ENCODE results near the gene ASF1B.

Gene ASF1B

GRCh38 chr19:14106840-14107239 lies 29.5 kb downstream of the ASF1B start:
- DNase-seq, result no peak

GRCh38 chr19:14105680-14106079 lies 30.7 kb downstream of the ASF1B start:
- DNase-seq, result no peak

DNA sequence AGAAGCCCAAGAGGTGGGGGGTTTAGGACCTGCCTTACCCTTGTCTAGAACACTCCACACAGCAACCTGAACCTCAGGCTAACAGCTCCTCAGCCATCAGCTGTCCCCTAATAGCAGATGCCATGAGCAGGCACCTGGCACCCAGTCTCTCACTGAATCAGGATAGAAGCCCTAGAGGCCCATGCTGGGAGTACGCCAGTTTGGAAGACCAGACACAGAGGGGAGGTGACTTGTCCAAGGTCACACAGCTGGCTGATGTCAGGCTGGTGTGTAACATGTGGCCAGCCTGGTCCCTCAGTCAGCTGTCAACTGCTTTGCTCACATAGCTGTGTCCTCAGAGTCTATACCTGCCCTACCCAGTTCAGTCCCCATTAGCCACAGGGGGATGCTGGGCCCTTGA lies 33.1 kb downstream of the ASF1B start:
- no peak for DNase-seq

DNA sequence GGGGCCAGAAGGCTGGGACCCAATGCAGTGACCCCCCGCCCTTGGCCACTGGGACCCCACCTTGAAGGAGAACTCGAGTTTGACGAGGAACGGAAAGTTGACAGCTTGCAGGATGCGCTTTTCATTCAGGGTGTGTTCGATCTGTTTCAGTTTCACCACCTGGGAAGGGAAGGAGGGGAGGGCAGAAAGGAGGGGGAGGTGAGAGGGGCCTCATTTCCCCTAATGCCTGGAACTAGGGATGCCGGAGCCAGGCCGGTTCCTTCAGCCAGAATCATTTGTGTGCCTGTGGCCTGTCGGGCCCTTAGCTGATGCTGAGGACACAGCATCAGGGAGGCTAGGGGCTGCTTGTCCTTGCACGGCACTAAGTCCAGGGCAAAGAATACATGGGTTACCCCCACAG lies 33.6 kb downstream of the ASF1B start:
- DNase-seq, result no peak

- DNase-seq, result no peak
Observed at GRCh38 chr19:14102102-14102696, 34.2 kb downstream of the ASF1B start.

GRCh38 chr19:14101003-14101545 lies 35.3 kb downstream of the ASF1B start:
- no peak for DNase-seq

DNA sequence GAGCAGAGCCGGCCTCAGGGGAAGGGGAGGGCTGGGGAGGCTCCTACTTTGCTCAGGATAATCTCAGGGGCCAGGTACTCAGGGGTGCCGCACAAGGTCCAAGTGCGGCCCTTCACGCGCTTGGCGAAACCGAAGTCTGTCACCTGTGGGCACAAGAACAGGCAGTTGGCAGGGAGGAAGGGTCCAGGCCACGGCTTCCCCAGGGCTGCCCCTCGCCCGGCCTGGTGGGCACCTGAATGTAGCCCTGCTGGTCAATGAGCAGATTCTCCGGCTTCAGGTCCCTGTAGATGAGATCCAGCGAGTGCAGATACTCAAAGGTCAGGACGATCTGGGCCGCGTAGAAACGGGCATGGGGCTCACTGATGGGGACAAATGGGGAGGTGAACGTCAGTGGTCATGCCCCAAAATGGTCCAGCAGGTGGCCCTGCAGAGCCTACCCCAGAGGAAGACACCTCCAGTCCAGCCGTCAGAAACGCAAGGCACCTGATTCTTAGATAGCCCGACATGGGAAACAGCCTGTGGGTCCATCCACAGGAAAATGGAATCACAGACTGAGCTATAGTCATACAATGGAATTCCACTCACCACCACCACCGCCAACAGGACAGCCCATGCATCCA lies 38.7 kb downstream of the ASF1B start:
- DNase-seq, result no peak

DNA sequence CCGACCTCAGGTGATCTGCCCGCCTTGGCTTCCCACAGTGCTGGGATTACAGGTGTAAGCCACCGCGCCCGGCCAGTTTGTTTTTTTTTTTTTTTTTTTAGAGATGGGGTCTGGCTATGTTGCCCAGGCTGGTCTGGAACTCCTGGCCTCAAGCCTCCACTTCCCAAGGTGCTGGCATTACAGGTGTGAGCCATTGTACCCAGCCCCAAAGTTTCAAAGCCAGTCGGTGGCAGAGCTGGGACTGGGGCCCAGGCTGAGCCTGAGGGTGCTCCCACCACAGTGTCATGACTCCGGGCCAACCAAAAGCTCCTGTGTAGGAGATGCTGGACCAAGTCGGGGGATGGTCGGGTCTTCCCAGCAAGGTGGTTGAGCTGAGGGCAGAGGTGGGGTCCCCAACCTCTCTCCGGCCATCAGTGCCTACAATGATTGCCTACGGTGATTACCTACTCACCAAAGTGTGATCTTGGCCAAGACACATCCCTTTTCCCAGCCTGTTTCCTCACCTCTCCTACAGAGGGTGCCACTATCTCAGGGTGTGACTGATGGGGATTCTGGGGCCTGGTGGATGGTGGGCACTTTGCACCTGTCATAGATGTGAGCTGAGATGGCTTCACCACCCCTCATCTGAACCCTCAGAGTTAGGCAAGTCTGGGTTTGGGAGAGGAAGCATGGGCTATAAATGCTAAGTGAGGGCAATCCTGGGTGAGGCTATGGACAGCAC lies 40.0 kb downstream of the ASF1B start:
- no peak for DNase-seq

- DNase-seq, result no peak
Observed at GRCh38 chr19:14094854-14095253, 41.5 kb downstream of the ASF1B start.

DNA sequence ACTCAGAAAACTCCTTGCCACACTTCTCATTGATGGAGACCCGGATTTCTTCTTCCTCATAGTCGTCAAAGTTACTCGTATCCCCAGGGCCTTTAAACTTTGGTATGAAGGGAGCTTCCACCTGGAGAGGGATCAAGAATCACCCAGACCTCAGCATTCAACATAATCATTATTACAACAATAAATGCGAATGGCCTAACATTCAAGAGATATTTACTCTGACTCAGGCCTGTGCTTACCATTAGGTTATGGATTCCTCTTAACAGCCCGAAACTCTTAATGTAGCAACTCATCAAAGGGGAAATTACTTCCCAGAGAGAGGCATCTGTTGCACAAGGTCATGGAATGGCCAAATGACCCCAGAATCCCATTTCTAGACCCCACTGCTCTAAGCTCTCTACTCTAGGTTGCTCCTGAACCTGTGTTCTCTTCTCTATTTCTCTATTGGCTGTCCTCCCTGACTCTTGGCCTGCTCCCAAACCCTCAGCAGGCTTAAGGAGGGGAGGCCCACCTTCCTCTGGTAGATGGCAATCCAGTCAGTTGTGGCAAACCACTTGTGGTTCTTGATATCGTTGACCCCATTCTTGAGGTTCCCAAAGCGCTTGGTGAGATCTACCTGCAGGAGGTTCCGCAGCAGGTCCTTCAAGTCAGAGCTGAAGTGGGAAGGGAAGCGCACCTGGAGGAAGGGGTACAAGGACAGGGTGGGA lies 43.1 kb downstream of the ASF1B start:
- no peak for DNase-seq

DNA sequence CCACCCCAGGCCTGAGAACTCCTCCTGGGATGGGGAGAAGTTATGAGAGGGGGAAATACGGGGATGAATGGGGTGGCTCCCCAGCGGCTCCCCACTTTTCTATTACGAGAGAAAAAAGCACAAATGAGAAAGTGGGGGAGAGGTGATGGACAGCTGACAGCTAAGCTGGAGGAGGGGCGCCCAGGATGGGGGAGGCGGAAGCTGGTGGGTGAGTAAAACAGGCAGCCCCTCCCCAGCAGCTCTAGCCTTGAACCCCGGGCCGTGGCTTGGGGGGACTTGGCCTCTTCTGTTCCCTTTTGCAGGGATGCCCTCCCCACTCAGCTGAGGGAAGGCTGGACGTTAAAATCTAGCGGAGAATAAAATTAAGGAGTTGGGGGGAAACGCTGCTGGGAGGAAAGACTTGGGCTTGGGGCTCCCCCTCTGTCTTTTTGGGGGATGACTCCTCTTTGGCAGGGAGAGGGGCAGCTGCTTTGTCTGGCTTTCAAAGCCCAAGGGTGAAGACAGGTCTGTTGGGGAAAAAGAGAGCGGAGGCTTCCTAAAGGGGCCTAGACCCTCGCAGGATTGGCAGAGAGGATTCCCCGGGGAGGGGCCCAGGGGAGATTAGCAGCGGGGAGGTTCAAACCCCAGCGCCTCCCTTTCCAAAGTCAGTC lies 44.5 kb downstream of the ASF1B start:
- no peak for DNase-seq

DNA sequence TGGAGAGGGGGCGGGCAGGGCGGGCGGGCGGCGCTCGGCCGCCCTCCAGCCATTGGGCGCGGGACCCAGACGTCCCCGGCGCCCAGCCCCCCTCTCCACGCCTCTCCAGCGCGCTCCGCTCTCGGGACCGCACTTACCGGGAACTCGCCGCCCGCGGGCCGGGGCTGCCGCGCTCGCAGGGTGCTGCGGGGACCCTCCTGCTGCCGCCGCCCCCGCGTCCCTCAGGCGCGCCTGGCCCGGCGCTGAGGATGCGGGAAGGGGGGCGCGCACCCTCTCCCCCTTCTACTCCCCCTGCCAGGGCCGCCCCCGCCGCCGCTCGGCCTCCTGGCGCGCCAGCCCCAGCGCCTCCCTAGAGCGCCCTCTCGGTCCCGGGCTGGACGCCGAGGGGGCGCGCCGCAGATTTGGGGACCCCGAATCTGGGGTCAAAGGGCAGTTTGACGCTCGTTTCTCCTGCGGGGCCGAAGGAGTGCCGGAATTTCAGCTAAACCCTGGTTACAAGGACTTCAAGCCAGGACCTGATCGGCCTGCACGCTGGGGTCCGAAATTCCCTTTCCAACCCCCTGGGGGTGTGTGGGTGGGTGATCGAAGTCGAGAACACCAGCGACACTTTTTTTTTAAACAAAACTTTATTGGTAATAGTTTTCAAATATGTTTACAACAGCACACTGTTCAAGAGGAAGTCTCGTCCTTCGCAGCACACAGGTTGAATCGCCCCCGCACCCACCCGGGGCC lies 45.1 kb downstream of the ASF1B start:
- no peak for DNase-seq

GRCh38 chr19:14090509-14091080 lies 45.8 kb downstream of the ASF1B start, which contains the start of gene SAMD1:
Gene SAMD1, minus strand, starts transcription at chr19:14090751.
- DNase-seq, result no peak

DNA sequence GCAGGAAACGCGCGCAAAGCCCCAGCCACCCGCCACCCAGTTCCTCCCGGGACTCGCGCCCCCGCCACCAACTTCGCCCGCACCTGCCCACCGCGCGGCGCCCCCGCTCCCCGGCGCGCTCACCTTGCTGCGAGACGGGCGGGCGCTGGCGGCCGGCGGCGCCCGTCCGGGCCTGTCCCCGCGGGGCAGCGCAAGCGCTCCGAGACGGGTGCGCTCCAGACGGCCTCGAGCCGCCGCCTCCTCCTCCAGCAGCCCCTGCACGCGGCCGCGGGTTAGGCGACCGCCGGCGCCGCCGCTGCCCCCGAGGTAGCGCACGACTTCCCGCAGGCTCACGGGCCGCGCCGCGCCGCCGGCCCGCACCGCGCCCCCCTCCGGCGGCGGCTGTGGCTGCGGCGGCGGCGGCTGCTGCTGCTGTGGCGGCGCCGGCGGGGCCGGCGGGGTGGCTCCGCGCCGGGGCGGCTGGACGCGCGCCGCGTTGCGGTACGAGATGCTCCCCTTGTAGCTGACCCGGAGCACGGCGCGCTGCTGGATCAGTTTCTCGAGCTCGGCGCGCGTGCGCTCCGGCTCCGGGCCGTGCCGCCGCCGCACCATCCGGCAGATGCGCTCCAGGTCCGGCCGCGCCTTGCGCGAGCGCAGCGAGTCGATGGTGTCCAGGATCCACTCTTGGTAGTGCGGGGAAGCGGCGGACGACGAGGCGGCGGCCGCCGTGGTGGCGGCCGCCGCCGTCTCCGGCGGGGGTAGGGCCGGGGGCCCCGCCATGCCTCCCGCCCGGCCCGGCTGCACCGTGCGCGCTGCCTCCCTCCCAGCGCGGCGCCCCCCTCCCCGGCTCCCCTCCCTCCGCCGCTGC lies 46.5 kb downstream of the ASF1B start:
- no peak for DNase-seq

DNA sequence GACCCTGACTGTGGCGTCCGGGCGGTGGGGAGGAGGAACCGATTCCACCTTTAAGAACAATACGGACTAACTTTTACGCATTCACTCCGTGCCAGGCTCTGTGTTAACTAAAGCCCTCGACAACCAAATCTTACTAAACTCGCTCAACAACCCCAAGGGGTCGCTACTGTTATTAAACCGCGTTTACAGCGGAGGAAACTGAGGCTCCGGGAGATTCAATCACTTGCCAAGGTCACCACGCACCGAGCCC lies 47.1 kb downstream of the ASF1B start:
- DNase-seq, result no peak

DNA sequence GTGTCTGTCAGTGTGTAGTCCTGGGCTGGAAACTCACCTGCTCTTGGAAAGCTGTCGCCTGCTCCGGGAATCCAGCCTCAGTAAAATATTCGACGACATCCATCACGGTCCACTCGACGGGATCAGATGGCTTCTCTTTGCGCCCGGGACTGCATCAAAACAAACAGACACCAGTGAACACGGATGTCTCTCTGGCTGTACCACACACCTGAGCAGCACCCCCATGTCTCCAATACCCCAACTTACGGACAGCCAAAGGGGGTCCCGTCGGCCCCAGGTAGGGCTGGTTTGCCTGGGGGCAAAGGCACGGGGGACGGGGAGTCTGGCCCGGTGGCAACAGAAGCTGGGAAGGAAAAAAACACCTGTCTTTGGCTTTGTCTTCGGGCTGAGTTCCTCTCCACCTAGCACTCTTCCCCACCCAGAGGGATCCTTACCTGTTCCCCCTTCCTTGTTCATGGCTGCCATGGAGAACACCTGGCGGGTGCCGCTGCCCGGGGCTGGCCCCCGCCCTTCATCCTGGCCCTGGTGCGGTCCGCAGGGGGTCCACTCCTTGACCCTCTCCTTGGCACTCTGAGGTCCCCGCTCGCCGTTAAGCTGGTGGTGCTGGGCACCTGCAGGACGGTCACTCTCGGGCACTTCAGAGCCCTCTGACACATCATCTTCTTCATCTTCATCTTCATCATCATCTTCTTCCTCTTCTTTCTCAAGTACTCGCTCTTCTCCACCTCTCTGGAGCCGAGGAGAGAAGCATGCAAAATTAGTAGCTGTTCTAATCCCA lies 47.6 kb downstream of the ASF1B start:
- no peak for DNase-seq

GRCh38 chr19:14086098-14086497 lies 50.3 kb downstream of the ASF1B start:
- DNase-seq, result no peak

DNA sequence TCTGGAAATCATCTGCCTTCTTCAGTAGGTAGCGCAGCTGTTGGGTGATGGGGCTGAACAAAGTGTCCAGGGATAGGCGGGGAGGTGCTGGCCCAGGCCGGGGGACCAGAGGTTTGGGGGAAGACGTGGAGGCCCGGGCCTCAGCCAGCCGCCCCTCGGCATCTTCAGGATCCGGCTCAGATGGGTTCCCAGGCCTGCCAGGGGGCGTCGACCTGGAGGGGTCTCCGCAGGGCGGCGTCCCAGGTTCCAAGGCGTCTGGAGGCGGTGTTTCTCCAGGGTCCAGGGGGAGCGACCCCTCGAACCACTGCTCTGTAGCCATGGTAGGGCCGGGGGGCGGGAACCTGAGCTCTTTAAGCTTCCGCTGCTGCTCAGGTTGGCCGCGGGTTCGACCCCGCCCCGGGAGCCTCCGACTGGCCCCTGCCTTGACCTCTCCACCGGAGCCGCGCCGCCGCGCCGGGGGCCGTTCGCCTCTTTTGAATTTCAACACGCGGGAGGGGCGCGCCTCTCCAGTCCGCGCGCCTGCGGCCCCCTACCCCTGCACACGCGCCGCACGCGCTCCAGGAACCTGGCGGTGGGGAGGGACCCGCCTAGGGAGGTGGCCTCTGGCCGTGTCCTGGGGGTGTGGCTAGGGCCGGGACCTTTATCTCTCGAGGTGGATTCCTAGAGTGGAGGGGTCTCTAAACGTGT lies 50.9 kb downstream of the ASF1B start, which contains the start of gene C19orf67:
Gene C19orf67 (minus strand): TSS at position 475 of the 687 bp plus-strand sequence. CDS start 156 bp downstream, at position 319.
- no peak for DNase-seq

GRCh38 chr19:14082675-14082960 lies 53.8 kb downstream of the ASF1B start:
- DNase-seq, result no peak

All from SIG-M5 (cell line).